ENCODE data around the gene EVI2B.
"Not testable (repeated sequence)": the region's sequence is repeated elsewhere in the genome, so short reads cannot be mapped to it uniquely, and the experiment has no call there.

The EVI2B gene

DNA sequence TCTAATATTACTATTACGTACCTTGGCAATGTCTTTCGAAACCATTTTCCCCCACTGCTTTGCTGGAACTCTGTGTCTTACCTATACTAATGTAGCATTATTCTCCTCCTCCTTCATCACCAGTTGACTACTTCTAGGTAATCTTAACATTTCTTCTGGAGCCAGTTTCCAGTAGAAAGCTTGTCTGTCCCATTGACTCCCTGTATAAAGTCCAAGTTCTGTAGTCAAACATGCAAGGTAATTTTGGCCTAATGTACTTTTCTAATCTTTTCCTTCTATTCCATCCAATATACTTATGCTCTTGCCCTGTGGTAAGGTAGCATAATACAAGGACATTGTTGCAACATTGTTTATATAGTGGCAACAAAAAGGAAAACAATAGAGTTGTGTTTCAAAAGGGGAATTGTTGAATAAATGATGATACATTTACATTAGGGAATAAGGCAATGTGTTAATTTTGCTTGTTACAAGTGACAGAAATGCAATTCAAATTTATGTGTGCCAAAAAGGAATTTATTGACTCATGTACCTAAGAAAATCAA lies 44.7 kb downstream of the EVI2B start:
- no peak for DNase-seq

DNA sequence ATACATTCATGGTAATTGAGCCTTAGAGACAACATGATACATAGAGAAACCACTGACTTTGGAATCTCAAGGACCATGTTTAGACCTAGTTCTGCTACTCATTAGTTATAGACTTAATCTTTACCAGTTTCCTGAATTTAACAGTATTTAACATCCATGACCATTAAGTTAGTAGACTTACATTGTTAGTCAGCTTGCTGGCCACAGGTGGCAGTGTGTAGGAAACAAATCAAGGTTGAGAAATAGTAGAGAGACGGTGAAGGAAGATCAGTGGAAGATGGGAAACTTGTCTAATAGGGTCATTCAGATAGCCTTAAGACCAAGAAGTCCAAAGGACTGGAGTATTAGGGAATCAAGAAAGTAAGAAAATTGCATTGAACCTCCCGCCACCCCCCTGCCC lies 47.8 kb downstream of the EVI2B start:
- DNase-seq = no peak

DNA sequence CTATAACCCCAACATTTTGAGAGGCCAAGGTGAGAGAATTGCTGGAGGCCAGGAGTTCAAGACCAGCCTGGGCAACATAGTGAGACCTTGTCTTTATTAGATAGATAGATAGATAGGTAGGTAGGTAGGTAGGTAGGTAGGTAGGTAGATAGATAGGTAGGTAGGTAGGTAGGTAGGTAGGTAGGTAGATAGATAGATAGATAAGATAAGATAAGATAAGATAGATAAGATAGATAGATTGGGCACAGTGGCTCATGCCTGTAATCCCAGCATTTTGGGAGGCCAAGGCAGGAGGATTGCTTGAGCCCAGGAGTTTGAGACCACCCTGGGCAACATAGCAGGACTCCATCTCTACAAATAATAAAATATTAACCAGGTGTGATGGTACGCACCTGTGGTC lies 50.9 kb downstream of the EVI2B start:
- DNase-seq = not testable (repeated sequence)

DNA sequence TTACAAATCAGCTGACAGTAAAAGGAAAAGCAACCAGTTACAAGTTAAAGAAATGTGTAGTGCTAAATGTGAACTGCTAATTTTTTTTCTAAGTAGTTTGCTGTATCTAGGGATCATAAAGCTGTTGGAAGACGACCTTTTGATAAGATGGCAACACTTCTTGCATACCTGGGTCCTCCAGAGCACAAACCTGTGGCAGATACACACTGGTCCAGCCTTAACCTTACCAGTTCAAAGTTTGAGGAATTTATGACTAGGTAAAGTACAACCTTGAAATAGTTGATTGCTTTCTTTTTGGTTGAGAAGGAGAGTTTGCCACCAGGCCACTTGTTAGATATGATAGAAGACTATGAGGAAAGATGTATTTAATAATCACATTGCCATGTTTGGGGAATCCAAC lies 52.3 kb downstream of the EVI2B start:
- DNase-seq = no peak

DNA sequence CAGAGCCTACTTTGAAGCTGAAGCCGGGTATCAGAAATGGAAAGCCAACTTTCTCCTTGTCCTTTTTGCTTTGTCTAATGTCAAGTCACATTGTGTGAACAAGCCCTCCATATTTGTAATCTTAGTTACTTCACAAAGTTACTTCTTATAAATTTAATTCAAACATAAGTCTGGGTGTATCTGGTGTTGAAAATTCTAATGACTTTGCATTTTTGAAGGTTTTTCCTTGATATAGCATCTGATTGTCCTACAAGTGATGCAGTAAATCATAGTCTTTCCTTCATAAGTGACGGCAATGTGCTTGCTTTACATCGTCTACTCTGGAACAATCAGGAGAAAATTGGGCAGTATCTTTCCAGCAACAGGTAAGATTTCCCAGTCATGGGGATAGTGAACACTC lies 53.7 kb downstream of the EVI2B start:
- no peak for DNase-seq

DNA sequence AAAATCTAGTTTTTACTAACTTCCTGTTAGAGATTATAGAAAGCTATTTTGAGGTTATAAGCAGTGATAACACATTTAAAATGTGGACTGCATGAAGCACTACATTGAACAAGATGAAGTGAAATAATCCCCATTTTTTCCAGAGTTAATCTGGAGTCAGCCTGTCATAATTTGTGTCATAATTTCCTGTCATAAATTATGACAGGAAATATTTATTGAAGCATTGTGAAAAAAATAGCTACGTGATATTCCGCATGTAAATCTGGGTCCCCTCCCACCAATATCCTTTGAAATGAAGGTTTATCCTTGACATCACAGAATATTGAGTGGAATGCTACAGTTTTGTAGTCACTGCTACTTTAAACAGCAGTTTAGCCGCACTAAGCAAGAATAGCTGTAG lies 56.9 kb downstream of the EVI2B start:
- no peak for DNase-seq

DNA sequence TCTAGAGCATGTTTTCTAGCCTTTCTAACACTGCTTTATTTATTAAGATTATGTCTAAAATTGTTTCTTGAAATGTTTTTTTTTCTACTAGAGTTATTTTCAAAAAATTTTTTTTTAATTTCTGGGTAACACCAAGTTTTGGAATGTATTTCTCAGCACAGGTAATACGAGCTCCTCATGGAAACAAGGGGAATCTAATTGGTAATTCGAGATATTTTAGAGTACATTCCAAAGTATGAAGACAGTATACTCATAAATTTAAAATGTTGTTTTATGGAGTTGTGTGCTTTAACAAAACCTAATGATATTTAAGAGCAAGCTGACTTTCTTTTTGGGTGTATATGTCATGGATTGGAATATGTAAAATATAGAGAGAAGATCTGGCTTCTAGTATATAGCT lies 59.2 kb downstream of the EVI2B start:
- DNase-seq = no peak

All from NCI-H1417 (cell line).